Measurements from ENCODE around the gene NDUFS8.

DNA sequence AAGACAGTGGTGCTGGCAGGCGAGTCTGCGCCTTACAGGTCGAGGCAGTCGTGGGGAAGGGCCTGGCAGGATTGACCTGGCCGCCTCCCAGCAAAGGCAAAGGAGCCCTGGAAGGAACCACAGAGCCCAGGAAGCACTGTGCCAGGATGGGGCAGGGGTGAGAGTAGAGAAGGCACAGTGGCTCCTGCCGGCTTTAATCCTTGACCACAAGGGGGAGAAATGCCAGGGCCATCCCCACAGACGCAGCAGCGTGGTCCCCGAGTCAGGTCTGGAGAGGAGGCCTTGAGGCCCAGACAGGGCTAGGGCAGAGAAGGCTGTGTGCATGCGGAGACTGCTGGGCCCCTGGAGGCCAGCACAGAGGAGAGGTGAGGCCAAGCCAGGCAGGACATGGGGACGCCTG lies 9.9 kb upstream of the NDUFS8 start:
- no peak for TF ChIP-seq POLR2A (IDR thresholded peaks at IDR 0.05)
- TF ChIP-seq, protein P1, sequence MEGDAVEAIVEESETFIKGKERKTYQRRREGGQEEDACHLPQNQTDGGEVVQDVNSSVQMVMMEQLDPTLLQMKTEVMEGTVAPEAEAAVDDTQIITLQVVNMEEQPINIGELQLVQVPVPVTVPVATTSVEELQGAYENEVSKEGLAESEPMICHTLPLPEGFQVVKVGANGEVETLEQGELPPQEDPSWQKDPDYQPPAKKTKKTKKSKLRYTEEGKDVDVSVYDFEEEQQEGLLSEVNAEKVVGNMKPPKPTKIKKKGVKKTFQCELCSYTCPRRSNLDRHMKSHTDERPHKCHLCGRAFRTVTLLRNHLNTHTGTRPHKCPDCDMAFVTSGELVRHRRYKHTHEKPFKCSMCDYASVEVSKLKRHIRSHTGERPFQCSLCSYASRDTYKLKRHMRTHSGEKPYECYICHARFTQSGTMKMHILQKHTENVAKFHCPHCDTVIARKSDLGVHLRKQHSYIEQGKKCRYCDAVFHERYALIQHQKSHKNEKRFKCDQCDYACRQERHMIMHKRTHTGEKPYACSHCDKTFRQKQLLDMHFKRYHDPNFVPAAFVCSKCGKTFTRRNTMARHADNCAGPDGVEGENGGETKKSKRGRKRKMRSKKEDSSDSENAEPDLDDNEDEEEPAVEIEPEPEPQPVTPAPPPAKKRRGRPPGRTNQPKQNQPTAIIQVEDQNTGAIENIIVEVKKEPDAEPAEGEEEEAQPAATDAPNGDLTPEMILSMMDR (IDR thresholded peaks at IDR 0.05), result no peak
